D341Med (cell line): ENCODE results near the gene USP17L15.
"Not testable (repeated sequence)": the region's sequence is repeated elsewhere in the genome, so short reads cannot be mapped to it uniquely, and the experiment has no call there.

Experiments
- DNase-seq: peaks from one replicate; pipeline ENCODE4 v3.0.0; 2012; ENCODE audit warnings: low spot score

The USP17L15 gene, protein sequence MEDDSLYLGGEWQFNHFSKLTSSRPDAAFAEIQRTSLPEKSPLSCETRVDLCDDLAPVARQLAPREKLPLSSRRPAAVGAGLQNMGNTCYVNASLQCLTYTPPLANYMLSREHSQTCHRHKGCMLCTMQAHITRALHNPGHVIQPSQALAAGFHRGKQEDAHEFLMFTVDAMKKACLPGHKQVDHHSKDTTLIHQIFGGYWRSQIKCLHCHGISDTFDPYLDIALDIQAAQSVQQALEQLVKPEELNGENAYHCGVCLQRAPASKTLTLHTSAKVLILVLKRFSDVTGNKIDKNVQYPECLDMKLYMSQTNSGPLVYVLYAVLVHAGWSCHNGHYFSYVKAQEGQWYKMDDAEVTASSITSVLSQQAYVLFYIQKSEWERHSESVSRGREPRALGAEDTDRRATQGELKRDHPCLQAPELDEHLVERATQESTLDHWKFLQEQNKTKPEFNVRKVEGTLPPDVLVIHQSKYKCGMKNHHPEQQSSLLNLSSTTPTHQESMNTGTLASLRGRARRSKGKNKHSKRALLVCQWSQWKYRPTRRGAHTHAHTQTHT

DNA sequence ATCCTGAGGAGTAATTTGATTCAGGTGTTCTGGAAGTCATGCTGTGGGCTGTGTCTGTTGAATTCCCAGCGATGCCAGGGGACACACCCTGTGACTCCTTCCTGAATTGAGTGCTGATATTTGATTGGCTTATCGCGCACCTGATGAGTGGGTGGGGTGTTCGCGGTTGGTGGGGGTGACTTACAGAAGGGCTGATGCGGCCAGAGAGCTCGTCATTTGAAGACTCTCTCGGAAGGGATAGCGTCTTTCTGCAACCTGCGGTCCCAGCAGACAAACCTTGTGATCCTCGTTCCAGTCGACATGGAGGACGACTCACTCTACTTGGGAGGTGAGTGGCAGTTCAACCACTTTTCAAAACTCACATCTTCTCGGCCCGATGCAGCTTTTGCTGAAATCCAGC is at the start of gene USP17L15:
TSS of gene USP17L15 (plus strand) at position 301 of the 400 bp plus-strand sequence. CDS start at position 301, 0 bp downstream.
- not testable (repeated sequence) for DNase-seq

DNA sequence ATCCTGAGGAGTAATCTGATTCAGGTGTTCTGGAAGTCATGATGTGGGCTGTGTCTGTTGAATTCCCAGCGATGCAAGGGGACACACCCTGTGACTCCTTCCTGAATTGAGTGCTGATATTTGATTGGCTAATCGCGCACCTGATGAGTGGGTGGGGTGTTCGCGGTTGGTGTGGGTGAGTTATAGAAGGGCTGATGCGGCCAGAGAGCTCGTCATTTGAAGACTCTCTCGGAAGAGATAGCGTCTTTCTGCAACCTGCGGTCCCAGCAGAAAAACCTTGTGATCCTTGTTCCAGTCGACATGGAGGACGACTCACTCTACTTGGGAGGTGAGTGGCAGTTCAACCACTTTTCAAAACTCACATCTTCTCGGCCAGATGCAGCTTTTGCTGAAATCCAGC is 23.8 kb upstream of the USP17L15 start, which contains the start of gene USP17L10:
TSS of gene USP17L10 (plus strand) at position 301 of the 400 bp plus-strand sequence. CDS start at position 301, 0 bp downstream.
- not testable (repeated sequence) for DNase-seq

DNA sequence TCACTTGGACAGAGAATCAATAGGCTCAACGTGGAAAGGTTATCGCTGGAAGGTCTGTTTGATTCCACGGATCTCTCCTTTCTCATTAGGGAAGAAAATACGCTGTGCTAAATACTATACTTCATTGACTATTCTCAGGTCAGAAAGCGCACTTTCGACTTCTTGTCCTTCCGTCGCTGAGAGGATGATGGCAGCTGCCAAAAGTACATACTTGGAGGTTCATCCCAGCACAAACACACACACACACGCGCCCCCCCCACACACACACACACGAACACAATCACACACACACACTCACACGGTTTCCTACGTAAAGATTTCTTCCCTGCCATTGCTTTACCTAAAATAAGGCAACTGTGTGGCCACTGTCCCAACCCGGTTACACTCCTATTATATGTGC is 19.5 kb upstream of the USP17L15 start:
- DNase-seq = not testable (repeated sequence)

DNA sequence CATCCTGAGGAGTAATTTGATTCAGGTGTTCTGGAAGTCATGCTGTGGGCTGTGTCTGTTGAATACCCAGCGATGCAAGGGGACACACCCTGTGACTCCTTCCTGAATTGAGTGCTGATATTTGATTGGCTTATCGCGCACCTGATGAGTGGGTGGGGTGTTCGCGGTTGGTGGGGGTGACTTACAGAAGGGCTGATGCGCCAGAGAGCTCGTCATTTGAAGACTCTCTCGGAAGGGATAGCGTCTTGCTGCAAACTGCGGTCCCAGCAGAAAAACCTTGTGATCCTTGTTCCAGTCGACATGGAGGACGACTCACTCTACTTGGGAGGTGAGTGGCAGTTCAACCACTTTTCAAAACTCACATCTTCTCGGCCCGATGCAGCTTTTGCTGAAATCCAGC is 19.1 kb upstream of the USP17L15 start, which contains the start of gene USP17L11:
TSS of gene USP17L11 (plus strand) at position 301 of the 400 bp plus-strand sequence. CDS start at position 301, 0 bp downstream.
- not testable (repeated sequence) for DNase-seq

DNA sequence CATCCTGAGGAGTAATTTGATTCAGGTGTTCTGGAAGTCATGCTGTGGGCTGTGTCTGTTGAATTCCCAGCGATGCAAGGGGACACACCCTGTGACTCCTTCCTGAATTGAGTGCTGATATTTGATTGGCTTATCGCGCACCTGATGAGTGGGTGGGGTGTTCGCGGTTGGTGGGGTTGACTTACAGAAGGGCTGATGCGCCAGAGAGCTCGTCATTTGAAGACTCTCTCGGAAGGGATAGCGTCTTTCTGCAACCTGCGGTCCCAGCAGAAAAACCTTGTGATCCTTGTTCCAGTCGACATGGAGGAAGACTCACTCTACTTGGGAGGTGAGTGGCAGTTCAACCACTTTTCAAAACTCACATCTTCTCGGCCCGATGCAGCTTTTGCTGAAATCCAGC is 14.3 kb upstream of the USP17L15 start, which contains the start of gene USP17L12:
TSS of gene USP17L12 (plus strand) at position 301 of the 400 bp plus-strand sequence. CDS start at position 301, 0 bp downstream.
- not testable (repeated sequence) for DNase-seq

DNA sequence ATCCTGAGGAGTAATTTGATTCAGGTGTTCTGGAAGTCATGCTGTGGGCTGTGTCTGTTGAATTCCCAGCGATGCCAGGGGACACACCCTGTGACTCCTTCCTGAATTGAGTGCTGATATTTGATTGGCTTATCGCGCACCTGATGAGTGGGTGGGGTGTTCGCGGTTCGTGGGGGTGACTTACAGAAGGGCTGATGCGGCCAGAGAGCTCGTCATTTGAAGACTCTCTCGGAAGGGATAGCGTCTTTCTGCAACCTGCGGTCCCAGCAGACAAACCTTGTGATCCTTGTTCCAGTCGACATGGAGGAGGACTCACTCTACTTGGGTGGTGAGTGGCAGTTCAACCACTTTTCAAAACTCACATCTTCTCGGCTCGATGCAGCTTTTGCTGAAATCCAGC is 9.6 kb upstream of the USP17L15 start, which contains the start of gene USP17L13:
TSS of gene USP17L13 (plus strand) at position 301 of the 400 bp plus-strand sequence. CDS start at position 301, 0 bp downstream.
- not testable (repeated sequence) for DNase-seq

DNA sequence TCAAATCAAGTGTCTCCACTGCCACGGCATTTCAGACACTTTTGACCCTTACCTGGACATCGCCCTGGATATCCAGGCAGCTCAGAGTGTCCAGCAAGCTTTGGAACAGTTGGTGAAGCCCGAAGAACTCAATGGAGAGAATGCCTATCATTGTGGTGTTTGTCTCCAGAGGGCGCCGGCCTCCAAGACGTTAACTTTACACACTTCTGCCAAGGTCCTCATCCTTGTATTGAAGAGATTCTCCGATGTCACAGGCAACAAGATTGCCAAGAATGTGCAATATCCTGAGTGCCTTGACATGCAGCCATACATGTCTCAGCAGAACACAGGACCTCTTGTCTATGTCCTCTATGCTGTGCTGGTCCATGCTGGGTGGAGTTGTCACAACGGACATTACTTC is 3.9 kb upstream of the USP17L15 start:
- not testable (repeated sequence) for DNase-seq

DNA sequence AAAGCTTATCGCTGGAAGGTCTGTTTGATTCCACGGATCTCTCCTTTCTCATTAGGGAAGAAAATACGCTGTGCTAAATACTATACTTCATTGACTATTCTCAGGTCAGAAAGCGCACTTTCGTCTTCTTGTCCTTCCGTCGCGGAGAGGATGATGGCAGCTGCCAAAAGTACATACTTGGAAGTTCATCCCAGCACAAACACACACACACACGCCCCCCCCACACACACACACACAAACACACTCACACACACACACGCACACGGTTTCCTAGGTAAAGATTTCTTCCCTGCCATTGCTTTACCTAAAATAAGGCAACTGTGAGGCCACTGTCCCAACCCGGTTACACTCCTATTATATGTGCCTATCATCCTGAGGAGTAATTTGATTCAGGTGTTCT is 4.3 kb downstream of the USP17L15 start:
- not testable (repeated sequence) for DNase-seq

DNA sequence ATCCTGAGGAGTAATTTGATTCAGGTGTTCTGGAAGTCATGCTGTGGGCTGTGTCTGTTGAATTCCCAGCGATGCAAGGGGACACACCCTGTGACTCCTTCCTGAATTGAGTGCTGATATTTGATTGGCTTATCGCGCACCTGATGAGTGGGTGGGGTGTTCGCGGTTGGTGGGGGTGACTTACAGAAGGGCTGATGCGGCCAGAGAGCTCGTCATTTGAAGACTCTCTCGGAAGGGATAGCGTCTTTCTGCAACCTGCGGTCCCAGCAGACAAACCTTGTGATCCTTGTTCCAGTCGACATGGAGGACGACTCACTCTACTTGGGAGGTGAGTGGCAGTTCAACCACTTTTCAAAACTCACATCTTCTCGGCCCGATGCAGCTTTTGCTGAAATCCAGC is 9.4 kb downstream of the USP17L15 start, which contains the start of gene USP17L17:
TSS of gene USP17L17 (plus strand) at position 301 of the 400 bp plus-strand sequence. CDS start at position 301, 0 bp downstream.
- DNase-seq = not testable (repeated sequence)

DNA sequence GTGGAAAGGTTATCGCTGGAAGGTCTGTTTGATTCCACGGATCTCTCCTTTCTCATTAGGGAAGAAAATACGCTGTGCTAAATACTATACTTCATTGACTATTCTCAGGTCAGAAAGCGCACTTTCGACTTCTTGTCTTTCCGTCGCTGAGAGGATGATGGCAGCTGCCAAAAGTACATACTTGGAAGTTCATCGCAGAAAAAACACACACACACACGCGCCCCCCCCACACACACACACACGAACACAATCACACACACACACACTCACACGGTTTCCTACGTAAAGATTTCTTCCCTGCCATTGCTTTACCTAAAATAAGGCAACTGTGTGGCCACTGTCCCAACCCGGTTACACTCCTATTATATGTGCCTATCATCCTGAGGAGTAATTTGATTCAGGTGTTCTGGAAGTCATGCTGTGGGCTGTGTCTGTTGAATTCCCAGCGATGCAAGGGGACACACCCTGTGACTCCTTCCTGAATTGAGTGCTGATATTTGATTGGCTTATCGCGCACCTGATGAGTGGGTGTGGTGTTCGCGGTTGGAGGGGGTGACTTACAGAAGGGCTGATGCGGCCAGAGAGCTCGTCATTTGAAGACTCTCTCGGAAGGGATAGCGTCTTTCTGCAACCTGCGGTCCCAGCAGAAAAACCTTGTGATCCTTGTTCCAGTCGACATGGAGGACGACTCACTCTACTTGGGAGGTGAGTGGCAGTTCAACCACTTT is 13.9 kb downstream of the USP17L15 start, which contains the start of gene USP17L18:
TSS of gene USP17L18 (plus strand) at position 678 of the 728 bp plus-strand sequence. CDS start at position 678, 0 bp downstream.
- not testable (repeated sequence) for DNase-seq

DNA sequence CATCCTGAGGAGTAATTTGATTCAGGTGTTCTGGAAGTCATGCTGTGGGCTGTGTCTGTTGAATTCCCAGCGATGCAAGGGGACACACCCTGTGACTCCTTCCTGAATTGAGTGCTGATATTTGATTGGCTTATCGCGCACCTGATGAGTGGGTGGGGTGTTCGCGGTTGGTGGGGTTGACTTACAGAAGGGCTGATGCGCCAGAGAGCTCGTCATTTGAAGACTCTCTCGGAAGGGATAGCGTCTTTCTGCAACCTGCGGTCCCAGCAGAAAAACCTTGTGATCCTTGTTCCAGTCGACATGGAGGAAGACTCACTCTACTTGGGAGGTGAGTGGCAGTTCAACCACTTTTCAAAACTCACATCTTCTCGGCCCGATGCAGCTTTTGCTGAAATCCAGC is 18.9 kb downstream of the USP17L15 start, which contains the start of gene USP17L19:
TSS of gene USP17L19 (plus strand) at position 301 of the 400 bp plus-strand sequence. CDS start at position 301, 0 bp downstream.
- DNase-seq = not testable (repeated sequence)

DNA sequence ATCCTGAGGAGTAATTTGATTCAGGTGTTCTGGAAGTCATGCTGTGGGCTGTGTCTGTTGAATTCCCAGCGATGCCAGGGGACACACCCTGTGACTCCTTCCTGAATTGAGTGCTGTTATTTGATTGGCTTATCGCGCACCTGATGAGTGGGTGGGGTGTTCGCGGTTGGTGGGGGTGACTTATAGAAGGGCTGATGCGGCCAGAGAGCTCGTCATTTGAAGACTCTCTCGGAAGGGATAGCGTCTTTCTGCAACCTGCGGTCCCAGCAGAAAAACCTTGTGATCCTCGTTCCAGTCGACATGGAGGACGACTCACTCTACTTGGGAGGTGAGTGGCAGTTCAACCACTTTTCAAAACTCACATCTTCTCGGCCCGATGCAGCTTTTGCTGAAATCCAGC is 23.6 kb downstream of the USP17L15 start, which contains the start of gene USP17L20:
TSS of gene USP17L20 (plus strand) at position 301 of the 400 bp plus-strand sequence. CDS start at position 301, 0 bp downstream.
- DNase-seq = not testable (repeated sequence)

DNA sequence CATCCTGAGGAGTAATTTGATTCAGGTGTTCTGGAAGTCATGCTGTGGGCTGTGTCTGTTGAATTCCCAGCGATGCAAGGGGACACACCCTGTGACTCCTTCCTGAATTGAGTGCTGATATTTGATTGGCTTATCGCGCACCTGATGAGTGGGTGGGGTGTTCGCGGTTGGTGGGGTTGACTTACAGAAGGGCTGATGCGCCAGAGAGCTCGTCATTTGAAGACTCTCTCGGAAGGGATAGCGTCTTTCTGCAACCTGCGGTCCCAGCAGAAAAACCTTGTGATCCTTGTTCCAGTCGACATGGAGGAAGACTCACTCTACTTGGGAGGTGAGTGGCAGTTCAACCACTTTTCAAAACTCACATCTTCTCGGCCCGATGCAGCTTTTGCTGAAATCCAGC is 28.4 kb downstream of the USP17L15 start, which contains the start of gene USP17L21:
TSS of gene USP17L21 (plus strand) at position 301 of the 400 bp plus-strand sequence. CDS start at position 301, 0 bp downstream.
- not testable (repeated sequence) for DNase-seq

DNA sequence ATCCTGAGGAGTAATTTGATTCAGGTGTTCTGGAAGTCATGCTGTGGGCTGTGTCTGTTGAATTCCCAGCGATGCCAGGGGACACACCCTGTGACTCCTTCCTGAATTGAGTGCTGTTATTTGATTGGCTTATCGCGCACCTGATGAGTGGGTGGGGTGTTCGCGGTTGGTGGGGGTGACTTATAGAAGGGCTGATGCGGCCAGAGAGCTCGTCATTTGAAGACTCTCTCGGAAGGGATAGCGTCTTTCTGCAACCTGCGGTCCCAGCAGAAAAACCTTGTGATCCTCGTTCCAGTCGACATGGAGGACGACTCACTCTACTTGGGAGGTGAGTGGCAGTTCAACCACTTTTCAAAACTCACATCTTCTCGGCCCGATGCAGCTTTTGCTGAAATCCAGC is 33.1 kb downstream of the USP17L15 start, which contains the start of gene USP17L22:
TSS of gene USP17L22 (plus strand) at position 301 of the 400 bp plus-strand sequence. CDS start at position 301, 0 bp downstream.
- DNase-seq = not testable (repeated sequence)

DNA sequence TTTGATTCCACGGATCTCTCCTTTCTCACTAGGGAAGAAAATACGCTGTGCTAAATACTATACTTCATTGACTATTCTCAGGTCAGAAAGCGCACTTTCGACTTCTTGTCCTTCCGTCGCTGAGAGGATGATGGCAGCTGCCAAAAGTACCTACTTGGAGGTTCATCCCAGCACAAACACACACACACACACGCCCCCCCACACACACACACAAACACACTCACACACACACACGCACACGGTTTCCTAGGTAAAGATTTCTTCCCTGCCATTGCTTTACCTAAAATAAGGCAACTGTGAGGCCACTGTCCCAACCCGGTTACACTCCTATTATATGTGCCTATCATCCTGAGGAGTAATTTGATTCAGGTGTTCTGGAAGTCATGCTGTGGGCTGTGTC is 37.5 kb downstream of the USP17L15 start:
- not testable (repeated sequence) for DNase-seq
